ENCODE results near the gene GHRHR.

Gene GHRHR

DNA sequence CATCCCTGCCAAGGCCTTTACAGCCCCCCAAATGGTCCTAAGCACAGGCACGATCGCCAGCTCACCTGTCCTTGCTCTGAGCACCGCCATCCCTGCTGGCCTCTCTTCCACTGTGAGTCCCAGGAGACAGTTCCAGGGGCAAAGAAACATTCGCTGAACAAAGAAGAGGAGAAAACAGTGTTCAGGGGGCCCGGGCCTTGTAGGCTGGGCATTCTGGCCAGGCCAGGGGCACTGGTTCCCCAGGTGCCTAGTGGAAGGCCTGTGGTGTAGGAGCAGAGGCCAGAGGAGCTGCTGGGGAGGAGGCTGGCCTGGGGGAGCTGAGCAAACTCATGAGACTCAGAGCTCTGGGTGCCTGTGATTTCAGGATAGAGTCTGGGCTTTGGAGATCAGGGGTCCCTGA, 29.5 kb upstream of the GHRHR start:
- H3K27ac ChIP-seq (replicated peaks) = no peak overlapping the region
- no peak for DNase-seq (ENCODE audit: low read depth in 1 of 2, low spot score in 1 of 2)
- H3K4me3 ChIP-seq (replicated peaks; ENCODE audit: insufficient read depth, low read length) = no peak overlapping the region
- TF ChIP-seq POLR2AphosphoS5 (IDR thresholded peaks at IDR 0.05; ENCODE audit: low read depth) (no peak), SPI1 (IDR thresholded peaks at IDR 0.05; ENCODE audit: borderline replicate concordance, low read depth) (no peak), GABPA (IDR thresholded peaks at IDR 0.05; ENCODE audit: low read depth) (no peak)
- TF ChIP-seq, protein P1, sequence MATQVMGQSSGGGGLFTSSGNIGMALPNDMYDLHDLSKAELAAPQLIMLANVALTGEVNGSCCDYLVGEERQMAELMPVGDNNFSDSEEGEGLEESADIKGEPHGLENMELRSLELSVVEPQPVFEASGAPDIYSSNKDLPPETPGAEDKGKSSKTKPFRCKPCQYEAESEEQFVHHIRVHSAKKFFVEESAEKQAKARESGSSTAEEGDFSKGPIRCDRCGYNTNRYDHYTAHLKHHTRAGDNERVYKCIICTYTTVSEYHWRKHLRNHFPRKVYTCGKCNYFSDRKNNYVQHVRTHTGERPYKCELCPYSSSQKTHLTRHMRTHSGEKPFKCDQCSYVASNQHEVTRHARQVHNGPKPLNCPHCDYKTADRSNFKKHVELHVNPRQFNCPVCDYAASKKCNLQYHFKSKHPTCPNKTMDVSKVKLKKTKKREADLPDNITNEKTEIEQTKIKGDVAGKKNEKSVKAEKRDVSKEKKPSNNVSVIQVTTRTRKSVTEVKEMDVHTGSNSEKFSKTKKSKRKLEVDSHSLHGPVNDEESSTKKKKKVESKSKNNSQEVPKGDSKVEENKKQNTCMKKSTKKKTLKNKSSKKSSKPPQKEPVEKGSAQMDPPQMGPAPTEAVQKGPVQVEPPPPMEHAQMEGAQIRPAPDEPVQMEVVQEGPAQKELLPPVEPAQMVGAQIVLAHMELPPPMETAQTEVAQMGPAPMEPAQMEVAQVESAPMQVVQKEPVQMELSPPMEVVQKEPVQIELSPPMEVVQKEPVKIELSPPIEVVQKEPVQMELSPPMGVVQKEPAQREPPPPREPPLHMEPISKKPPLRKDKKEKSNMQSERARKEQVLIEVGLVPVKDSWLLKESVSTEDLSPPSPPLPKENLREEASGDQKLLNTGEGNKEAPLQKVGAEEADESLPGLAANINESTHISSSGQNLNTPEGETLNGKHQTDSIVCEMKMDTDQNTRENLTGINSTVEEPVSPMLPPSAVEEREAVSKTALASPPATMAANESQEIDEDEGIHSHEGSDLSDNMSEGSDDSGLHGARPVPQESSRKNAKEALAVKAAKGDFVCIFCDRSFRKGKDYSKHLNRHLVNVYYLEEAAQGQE (IDR thresholded peaks at IDR 0.05; ENCODE audit: insufficient replicate concordance, low read depth) = no peak
- TF ChIP-seq, protein P2, sequence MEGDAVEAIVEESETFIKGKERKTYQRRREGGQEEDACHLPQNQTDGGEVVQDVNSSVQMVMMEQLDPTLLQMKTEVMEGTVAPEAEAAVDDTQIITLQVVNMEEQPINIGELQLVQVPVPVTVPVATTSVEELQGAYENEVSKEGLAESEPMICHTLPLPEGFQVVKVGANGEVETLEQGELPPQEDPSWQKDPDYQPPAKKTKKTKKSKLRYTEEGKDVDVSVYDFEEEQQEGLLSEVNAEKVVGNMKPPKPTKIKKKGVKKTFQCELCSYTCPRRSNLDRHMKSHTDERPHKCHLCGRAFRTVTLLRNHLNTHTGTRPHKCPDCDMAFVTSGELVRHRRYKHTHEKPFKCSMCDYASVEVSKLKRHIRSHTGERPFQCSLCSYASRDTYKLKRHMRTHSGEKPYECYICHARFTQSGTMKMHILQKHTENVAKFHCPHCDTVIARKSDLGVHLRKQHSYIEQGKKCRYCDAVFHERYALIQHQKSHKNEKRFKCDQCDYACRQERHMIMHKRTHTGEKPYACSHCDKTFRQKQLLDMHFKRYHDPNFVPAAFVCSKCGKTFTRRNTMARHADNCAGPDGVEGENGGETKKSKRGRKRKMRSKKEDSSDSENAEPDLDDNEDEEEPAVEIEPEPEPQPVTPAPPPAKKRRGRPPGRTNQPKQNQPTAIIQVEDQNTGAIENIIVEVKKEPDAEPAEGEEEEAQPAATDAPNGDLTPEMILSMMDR (IDR thresholded peaks at IDR 0.05; ENCODE audit: insufficient read depth, low read length) = no peak
- peaks cover 6% of the 10 kb centered on the region for H3K27me3 ChIP-seq (ENCODE audit: insufficient read depth, poor library complexity, severe bottlenecking)

DNA sequence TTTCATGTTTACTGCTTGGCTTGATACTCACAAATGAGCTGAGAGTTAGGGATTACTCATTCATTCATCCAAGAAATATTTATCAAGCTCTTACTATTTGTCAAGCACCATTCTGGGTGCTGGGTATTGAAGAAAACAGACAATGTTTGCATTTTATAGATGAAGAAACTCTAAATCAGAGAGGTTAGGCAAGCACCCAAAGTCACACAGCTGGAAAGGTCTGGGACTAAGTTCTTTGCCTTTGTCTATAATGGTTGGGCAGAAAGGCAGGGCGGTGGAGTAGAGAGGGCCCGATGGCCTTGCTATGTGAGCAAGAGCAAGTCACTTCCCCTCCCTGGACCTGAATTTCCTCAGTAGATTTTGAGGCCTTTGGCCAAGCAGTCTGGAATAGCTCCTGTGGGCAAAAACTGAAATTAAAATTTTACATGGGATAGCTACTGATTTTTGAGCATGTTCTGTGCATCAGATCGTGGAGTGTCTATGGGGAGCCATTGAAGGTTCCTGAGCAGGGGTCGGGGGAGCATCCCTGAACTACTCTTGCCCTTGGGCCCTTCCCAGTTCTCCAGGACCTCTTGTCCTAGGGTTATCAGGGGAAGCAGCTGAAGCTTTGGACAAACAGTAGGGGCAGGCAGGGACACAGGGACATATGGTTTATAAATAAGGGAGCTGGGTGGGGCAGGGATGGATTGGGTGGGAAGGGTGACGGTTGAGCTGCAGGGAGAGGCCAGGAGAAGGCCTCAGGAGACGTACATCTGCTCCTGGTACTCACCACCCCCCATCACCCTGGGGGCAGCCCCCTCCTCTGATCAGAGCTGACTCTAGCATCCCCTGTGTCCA, 28.8 kb upstream of the GHRHR start:
- no peak for TF ChIP-seq GABPA (IDR thresholded peaks at IDR 0.05; ENCODE audit: low read depth)
- TF ChIP-seq, protein P1 (IDR thresholded peaks at IDR 0.05; ENCODE audit: insufficient replicate concordance, low read depth) = no peak
- TF ChIP-seq POLR2AphosphoS5 (IDR thresholded peaks at IDR 0.05; ENCODE audit: low read depth) = no peak
- no peak for TF ChIP-seq SPI1 (IDR thresholded peaks at IDR 0.05; ENCODE audit: borderline replicate concordance, low read depth)
- TF ChIP-seq, protein P2 (IDR thresholded peaks at IDR 0.05; ENCODE audit: insufficient read depth, low read length) = no peak
- no peak overlapping the region for H3K4me3 ChIP-seq (replicated peaks; ENCODE audit: insufficient read depth, low read length)
- H3K27ac ChIP-seq (replicated peaks) = no peak overlapping the region
- DNase-seq (ENCODE audit: low read depth in 1 of 2, low spot score in 1 of 2) = no peak
- H3K27me3 ChIP-seq (ENCODE audit: insufficient read depth, poor library complexity, severe bottlenecking) = peaks cover 6% of the 10 kb centered on the region

DNA sequence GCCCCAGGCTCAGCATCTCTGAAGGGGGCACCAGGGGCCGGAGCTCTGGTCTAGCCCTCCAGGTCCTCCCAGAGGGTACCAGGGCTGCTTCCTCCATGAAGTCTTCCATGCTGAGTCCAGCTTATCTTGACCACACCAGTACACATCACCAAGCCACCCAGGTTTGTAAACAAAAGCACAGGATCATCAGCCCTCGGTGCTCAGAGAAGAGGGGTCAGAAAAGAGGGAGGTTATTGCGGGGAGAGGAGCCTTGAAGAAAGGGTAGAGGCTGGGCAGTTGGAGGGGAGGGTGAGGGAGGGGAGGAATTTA, 28.2 kb upstream of the GHRHR start:
- DNase-seq (ENCODE audit: low read depth in 1 of 2, low spot score in 1 of 2) = no peak
- Histone ChIP-seq H3K27me3 (ENCODE audit: insufficient read depth, poor library complexity, severe bottlenecking) (peaks cover 6% of the 10 kb centered on the region), H3K27ac (replicated peaks) (no peak overlapping the region), H3K4me3 (replicated peaks; ENCODE audit: insufficient read depth, low read length) (no peak overlapping the region)
- TF ChIP-seq POLR2AphosphoS5 (IDR thresholded peaks at IDR 0.05; ENCODE audit: low read depth) (no peak), GABPA (IDR thresholded peaks at IDR 0.05; ENCODE audit: low read depth) (no peak), SPI1 (IDR thresholded peaks at IDR 0.05; ENCODE audit: borderline replicate concordance, low read depth) (no peak)
- TF ChIP-seq, protein P1 (IDR thresholded peaks at IDR 0.05; ENCODE audit: insufficient replicate concordance, low read depth) = no peak
- TF ChIP-seq, protein P2 (IDR thresholded peaks at IDR 0.05; ENCODE audit: insufficient read depth, low read length) = no peak
